ENCODE measurements around the gene INPPL1. TPM values are rescaled to one million over a fixed set of nuclear protein-coding genes. Genes with fewer than 3 reads are reported as not detected.

INPPL1 gene
- total and polyA plus RNA-seq, 10 of the 15 experiments (the other 5 are each of a cell fraction or from before 2014, with no cell fraction given): 0.47 to 116 (median 43.4) TPM

DNA sequence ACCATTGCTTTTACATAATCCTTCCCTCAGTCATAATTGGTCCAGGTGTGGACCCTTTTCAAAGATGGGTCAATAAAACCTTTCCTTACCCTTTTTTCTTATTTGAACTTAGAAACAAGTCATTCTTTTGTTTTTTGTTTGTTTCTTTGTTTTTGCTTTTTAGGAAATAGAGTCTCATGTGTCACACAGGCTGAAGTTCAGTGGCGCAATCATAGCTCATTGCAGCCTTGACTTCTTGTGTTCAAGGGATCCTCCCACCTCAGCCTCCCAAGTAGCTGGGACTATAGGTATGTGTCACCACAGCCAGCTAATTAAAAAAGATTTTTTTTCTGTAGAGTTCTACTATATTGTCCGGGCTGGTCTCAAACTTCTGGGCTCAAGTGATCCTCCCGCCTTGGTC lies 28.8 kb downstream of the INPPL1 start:
- no peaks in the 10 kb centered on the region for H3K79me2 ChIP-seq (ENCODE audit: control insufficient read depth, insufficient read depth, low read length)
- H3K9me3 ChIP-seq (replicated peaks; ENCODE audit: control insufficient read depth, insufficient read depth, low read length): peaks cover 4% of the 10 kb centered on the region; the same call in 2 of the 3 replicates
- H4K20me1 ChIP-seq (ENCODE audit: control insufficient read depth, insufficient read depth): no peaks in the 10 kb centered on the region
- intact Hi-C loops (cut with micrococcal nuclease; ENCODE audit: unreplicated experiment): no loop called here
- TF ChIP-seq TARDBP (IDR thresholded peaks at IDR 0.05; ENCODE audit: borderline replicate concordance): no peak
- no peak for TF ChIP-seq HDAC6 (IDR thresholded peaks at IDR 0.05; ENCODE audit: unreplicated experiment)
- TF ChIP-seq ELK1 (IDR thresholded peaks at IDR 0.05; ENCODE audit: low read depth, low read length): no peak
- TF ChIP-seq RAD51 (IDR thresholded peaks at IDR 0.05): no peak
- no peak for TF ChIP-seq E2F4 (IDR thresholded peaks at IDR 0.05; ENCODE audit: low read depth, low read length)
- TF ChIP-seq STAT1 (conservative IDR thresholded peaks at IDR 0.05): no peak
- TF ChIP-seq BCL3 (IDR thresholded peaks at IDR 0.05; ENCODE audit: borderline replicate concordance, insufficient read depth, low read depth, low read length, poor library complexity, severe bottlenecking): no peak
- no peak for TF ChIP-seq ZNF217 (IDR thresholded peaks at IDR 0.05)
- no peak for TF ChIP-seq SUZ12 (IDR thresholded peaks at IDR 0.05; ENCODE audit: unreplicated experiment)
- TF ChIP-seq PBX3 (IDR thresholded peaks at IDR 0.05; ENCODE audit: insufficient replicate concordance, low read depth, low read length): no peak
- no peak for TF ChIP-seq HSF1 (IDR thresholded peaks at IDR 0.05; ENCODE audit: low read depth, low read length)
- no peak for TF ChIP-seq SMC3 (IDR thresholded peaks at IDR 0.05; ENCODE audit: borderline replicate concordance, low read length)
- no peak for TF ChIP-seq NBN (IDR thresholded peaks at IDR 0.05)
- H3K27me3 ChIP-seq (replicated peaks in 1 of 2; ENCODE audit: control insufficient read depth in 2 of 2, insufficient read depth in 2 of 2, low read length in 1 of 2): no peaks in the 10 kb centered on the region
- WGBS (ENCODE audit: insufficient coverage, insufficient replicate concordance, low lambda C conversion rate, missing lambda C conversion rate): 79% methylated on average over 3 of the region's 3 CpGs
- H3K4me3 ChIP-seq: no peak overlapping the region
- in situ Hi-C loops (cut with MboI): no loop called here
- no TSS peak for BruUV-seq (replicated peaks)
- ChIA-PET RAD21 (ENCODE audit: unreplicated experiment) (no interaction called here), POLR2A (no interaction called here), CTCF (no interaction called here), SMC1A (ENCODE audit: uncharacterized antibody, unreplicated experiment) (no interaction called here)
- H3K36me3 ChIP-seq (ENCODE audit: control insufficient read depth in 2 of 2, insufficient read depth in 2 of 2, low read length in 1 of 2): no peaks in the 10 kb centered on the region
- ATAC-seq: no peak
- no peak overlapping the region for H3K4me2 ChIP-seq (ENCODE audit: control insufficient read depth, insufficient read depth)
- H3K27ac ChIP-seq (ENCODE audit: control insufficient read depth, insufficient read depth): no peak overlapping the region
- FAIRE-seq: no peak
- no peaks in the 10 kb centered on the region for H3K4me1 ChIP-seq (ENCODE audit: control insufficient read depth, insufficient read depth, low read length)
- no peak for DNase-seq (ENCODE audit: low read depth, low spot score)
- no peak overlapping the region for H2AFZ ChIP-seq (ENCODE audit: control insufficient read depth, low read depth, low read length)
- H3K9ac ChIP-seq (ENCODE audit: control insufficient read depth, insufficient read depth, low read length): no peak overlapping the region
